ENCODE measurements around the gene PRKAR1A.
"Not testable (repeated sequence)": the region's sequence is repeated elsewhere in the genome, so short reads cannot be mapped to it uniquely, and the experiment has no call there.

The PRKAR1A gene

DNA sequence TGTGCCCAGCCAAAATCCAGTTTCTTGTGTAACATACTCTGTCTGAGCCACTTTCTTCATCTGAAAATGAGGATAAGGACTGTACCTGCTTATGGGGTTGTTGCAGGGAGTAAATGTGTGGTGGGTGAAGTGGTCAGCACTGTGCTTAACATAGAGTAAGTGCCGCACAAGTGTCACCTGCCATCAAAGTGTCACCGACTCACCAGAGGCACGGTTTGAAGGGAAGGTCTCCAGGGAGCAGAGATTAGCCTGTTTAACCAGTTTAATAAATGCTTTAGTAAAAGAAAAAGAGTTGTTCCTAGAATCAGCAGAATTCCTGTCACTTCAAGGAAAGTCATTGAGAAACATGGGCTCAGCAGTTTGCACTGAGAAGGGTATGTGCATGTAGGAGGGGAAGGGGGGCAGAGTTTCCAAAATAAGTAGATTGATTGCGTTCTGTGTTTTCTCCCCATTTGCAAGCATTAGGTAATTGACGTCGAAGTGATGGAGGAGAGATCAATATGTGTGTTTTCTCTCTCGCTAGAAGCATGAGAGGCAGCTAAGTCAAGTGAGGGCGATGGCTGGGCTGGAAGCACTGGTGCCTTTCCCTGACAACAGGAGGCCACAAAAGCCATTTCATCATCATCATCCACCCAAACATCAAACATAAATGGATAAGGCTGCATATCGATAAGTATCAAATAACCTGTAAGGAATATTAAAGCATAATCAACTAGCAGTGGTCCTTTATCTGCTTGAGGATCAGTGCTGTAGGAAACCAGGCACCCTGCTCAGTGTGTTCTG lies 69.8 kb downstream of the PRKAR1A start:
- no peak for DNase-seq (ENCODE audit: low read depth in 1 of 2, low spot score in 1 of 2)
- TF ChIP-seq SPI1 (IDR thresholded peaks at IDR 0.05; ENCODE audit: borderline replicate concordance, low read depth) = no peak
- TF ChIP-seq, protein P1, sequence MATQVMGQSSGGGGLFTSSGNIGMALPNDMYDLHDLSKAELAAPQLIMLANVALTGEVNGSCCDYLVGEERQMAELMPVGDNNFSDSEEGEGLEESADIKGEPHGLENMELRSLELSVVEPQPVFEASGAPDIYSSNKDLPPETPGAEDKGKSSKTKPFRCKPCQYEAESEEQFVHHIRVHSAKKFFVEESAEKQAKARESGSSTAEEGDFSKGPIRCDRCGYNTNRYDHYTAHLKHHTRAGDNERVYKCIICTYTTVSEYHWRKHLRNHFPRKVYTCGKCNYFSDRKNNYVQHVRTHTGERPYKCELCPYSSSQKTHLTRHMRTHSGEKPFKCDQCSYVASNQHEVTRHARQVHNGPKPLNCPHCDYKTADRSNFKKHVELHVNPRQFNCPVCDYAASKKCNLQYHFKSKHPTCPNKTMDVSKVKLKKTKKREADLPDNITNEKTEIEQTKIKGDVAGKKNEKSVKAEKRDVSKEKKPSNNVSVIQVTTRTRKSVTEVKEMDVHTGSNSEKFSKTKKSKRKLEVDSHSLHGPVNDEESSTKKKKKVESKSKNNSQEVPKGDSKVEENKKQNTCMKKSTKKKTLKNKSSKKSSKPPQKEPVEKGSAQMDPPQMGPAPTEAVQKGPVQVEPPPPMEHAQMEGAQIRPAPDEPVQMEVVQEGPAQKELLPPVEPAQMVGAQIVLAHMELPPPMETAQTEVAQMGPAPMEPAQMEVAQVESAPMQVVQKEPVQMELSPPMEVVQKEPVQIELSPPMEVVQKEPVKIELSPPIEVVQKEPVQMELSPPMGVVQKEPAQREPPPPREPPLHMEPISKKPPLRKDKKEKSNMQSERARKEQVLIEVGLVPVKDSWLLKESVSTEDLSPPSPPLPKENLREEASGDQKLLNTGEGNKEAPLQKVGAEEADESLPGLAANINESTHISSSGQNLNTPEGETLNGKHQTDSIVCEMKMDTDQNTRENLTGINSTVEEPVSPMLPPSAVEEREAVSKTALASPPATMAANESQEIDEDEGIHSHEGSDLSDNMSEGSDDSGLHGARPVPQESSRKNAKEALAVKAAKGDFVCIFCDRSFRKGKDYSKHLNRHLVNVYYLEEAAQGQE (IDR thresholded peaks at IDR 0.05; ENCODE audit: insufficient replicate concordance, low read depth) = no peak
- TF ChIP-seq GABPA (IDR thresholded peaks at IDR 0.05; ENCODE audit: low read depth) = no peak
- TF ChIP-seq POLR2AphosphoS5 (IDR thresholded peaks at IDR 0.05; ENCODE audit: low read depth) = no peak
- TF ChIP-seq, protein P2, sequence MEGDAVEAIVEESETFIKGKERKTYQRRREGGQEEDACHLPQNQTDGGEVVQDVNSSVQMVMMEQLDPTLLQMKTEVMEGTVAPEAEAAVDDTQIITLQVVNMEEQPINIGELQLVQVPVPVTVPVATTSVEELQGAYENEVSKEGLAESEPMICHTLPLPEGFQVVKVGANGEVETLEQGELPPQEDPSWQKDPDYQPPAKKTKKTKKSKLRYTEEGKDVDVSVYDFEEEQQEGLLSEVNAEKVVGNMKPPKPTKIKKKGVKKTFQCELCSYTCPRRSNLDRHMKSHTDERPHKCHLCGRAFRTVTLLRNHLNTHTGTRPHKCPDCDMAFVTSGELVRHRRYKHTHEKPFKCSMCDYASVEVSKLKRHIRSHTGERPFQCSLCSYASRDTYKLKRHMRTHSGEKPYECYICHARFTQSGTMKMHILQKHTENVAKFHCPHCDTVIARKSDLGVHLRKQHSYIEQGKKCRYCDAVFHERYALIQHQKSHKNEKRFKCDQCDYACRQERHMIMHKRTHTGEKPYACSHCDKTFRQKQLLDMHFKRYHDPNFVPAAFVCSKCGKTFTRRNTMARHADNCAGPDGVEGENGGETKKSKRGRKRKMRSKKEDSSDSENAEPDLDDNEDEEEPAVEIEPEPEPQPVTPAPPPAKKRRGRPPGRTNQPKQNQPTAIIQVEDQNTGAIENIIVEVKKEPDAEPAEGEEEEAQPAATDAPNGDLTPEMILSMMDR (IDR thresholded peaks at IDR 0.05; ENCODE audit: insufficient read depth, low read length) = no peak
- H3K27me3 ChIP-seq (ENCODE audit: insufficient read depth, poor library complexity, severe bottlenecking) = no peaks in the 10 kb centered on the region
- no peak overlapping the region for H3K4me3 ChIP-seq (replicated peaks; ENCODE audit: insufficient read depth, low read length)
- no peak overlapping the region for H3K27ac ChIP-seq (replicated peaks)

DNA sequence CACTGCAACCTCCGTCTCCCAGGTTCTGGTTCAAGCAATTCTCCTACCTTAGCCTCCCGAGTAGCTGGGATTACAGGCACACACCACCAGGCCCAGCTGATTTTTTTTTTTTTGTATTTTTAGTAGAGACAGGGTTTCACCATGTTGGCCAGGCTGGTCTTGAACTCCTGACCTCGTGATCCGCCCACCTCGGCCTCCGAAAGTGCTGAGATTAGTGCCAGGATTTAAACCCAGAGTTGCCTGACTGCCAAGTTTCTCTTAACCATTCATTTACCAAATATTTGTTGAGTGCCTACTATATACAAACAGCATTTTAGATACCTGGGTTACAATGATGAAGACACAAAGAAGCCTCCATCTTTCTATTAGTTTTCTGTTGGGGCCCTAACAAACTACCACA lies 70.6 kb downstream of the PRKAR1A start:
- not testable (repeated sequence) for DNase-seq (ENCODE audit: low read depth in 1 of 2, low spot score in 1 of 2); H3K27ac ChIP-seq (replicated peaks); H3K4me3 ChIP-seq (replicated peaks; ENCODE audit: insufficient read depth, low read length); H3K27me3 ChIP-seq (ENCODE audit: insufficient read depth, poor library complexity, severe bottlenecking)

DNA sequence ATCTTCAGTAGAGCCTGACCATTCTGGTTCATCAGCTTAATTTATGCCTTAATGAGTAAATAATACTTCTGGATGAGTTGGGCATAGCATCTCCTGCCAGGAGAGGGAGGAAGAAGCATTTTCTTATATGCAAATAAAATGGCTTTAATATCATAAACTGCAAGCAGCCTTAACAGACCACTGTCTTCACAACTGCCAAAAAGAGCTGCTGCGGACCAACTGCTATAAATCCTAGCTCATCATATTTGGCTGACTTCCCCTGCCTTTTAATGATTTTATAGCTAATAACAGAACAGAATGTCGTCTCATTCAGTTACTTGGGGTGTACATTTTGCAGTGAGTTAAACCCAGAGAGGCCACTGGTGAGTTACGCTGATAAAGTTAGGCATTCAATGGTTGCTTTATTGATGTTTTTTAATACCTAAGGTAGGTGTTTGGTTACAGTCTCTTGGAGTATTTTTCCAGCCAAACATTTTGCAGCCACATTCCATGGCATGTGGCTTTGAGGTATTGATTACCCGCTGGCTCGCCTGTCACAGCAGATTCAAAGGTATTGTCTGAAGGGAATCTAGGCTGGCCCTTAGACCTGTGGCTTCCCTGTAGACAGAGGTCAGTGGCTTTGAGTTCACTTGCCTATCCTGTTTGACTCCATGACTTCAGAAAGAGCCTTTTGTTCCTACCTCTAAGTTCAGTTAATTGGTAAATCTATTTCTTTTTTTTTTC lies 72.5 kb downstream of the PRKAR1A start:
- no peak for DNase-seq (ENCODE audit: low read depth in 1 of 2, low spot score in 1 of 2)
- no peak overlapping the region for H3K27ac ChIP-seq (replicated peaks)
- TF ChIP-seq POLR2AphosphoS5 (IDR thresholded peaks at IDR 0.05; ENCODE audit: low read depth) (no peak), GABPA (IDR thresholded peaks at IDR 0.05; ENCODE audit: low read depth) (no peak), SPI1 (IDR thresholded peaks at IDR 0.05; ENCODE audit: borderline replicate concordance, low read depth) (no peak)
- TF ChIP-seq, protein P1 (IDR thresholded peaks at IDR 0.05; ENCODE audit: insufficient replicate concordance, low read depth) = no peak
- no peaks in the 10 kb centered on the region for H3K27me3 ChIP-seq (ENCODE audit: insufficient read depth, poor library complexity, severe bottlenecking)
- no peak overlapping the region for H3K4me3 ChIP-seq (replicated peaks; ENCODE audit: insufficient read depth, low read length)

DNA sequence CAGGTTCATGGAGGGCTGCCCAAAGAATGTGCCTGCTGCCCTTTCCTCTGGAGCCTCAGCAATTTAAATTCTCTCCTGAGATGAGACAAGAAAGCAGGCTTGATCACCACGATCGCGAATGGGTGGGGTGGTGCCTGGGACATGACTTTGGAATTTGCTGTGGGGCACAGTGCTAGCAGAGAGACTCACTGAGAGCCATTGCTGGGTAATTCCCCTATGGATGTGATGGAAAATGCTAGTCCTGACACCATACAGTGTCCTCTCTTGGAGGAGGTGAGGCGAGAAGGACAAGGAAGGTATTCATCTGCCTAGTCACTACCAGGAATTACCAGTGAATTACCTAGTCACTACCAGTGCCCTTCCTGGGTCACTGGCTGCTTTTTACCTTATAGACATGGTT lies 73.4 kb downstream of the PRKAR1A start:
- Histone ChIP-seq H3K4me3 (replicated peaks; ENCODE audit: insufficient read depth, low read length) (no peak overlapping the region), H3K27me3 (ENCODE audit: insufficient read depth, poor library complexity, severe bottlenecking) (no peaks in the 10 kb centered on the region), H3K27ac (replicated peaks) (no peak overlapping the region)
- no peak for TF ChIP-seq POLR2AphosphoS5 (IDR thresholded peaks at IDR 0.05; ENCODE audit: low read depth)
- TF ChIP-seq GABPA (IDR thresholded peaks at IDR 0.05; ENCODE audit: low read depth) = no peak
- no peak for TF ChIP-seq SPI1 (IDR thresholded peaks at IDR 0.05; ENCODE audit: borderline replicate concordance, low read depth)
- TF ChIP-seq, protein P2 (IDR thresholded peaks at IDR 0.05; ENCODE audit: insufficient read depth, low read length) = no peak
- TF ChIP-seq, protein P1 (IDR thresholded peaks at IDR 0.05; ENCODE audit: insufficient replicate concordance, low read depth) = no peak
- no peak for DNase-seq (ENCODE audit: low read depth in 1 of 2, low spot score in 1 of 2)
